ENCODE measurements around the gene TPST1.

The TPST1 gene

DNA sequence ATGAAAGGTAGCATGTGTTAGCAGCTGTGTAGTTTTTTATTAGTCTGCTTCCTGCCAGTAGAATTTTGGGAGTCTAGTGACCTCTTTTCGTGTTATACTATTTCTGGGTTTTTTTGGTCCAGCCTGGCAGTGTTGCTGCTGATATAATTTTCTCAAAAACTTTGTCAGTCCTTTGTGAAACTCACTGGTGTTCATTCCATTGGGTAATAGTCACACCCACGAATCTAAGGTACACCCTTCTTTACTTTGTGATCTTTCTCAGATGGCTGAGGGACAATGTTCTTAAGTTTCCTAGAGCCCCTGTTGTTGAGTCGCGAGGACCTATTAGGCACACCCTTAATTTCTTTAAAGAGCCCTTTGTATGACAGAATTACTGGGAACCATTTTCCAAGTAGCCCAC, 52.3 kb downstream of the TPST1 start:
- no peak overlapping the region for H3K27ac ChIP-seq
- TF ChIP-seq, protein P1, sequence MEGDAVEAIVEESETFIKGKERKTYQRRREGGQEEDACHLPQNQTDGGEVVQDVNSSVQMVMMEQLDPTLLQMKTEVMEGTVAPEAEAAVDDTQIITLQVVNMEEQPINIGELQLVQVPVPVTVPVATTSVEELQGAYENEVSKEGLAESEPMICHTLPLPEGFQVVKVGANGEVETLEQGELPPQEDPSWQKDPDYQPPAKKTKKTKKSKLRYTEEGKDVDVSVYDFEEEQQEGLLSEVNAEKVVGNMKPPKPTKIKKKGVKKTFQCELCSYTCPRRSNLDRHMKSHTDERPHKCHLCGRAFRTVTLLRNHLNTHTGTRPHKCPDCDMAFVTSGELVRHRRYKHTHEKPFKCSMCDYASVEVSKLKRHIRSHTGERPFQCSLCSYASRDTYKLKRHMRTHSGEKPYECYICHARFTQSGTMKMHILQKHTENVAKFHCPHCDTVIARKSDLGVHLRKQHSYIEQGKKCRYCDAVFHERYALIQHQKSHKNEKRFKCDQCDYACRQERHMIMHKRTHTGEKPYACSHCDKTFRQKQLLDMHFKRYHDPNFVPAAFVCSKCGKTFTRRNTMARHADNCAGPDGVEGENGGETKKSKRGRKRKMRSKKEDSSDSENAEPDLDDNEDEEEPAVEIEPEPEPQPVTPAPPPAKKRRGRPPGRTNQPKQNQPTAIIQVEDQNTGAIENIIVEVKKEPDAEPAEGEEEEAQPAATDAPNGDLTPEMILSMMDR (conservative IDR thresholded peaks at IDR 0.05) = no peak
- TF ChIP-seq ZFX (IDR thresholded peaks at IDR 0.05) = no peak

DNA sequence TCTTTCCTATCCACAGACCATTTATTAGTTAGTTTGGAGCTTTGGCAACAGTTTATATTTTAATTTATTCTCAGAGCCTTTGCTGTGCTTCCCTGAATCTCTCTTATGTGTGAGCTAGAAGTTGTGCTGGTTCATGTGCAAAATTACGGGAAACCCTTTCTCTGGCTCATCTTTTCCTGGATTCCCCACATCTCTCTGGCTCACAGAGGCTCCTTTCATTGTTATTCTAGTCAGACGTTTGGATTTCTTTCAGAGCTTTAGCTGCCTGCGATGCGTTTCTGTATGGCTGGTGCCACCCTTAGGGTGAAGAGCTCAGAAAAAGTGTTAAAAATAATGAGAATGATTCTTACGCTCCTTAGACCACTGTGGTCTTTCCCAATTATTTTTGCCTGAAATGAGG, 53.3 kb downstream of the TPST1 start:
- TF ChIP-seq, protein P1 (conservative IDR thresholded peaks at IDR 0.05) = no peak
- TF ChIP-seq ZFX (IDR thresholded peaks at IDR 0.05) = no peak
- no peak overlapping the region for H3K27ac ChIP-seq

DNA sequence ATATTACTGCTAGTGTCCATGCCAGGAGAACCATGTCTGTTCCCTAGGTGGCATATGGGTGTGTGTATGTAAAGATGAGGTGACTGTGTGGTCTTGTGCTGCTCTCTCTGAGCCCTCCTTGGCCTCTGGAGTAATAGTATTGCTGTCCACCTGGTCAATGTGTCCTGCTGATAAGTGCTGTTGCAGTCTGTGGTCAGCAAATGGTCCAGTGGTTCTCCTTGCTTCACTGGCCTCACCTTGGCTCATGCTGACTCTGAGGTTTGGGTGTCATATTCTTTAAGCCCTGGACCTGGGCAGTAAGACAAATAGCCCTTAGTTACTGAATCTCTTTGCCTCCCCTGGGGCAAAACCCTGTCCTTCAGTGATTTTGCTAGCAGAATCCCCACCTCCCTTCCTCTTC, 56.8 kb downstream of the TPST1 start:
- H3K27ac ChIP-seq = no peak overlapping the region
- TF ChIP-seq, protein P1 (conservative IDR thresholded peaks at IDR 0.05) = no peak
- TF ChIP-seq ZFX (IDR thresholded peaks at IDR 0.05) = no peak

- TF ChIP-seq, protein P1 (conservative IDR thresholded peaks at IDR 0.05) = no peak
- no peak for TF ChIP-seq ZFX (IDR thresholded peaks at IDR 0.05)
- no peak overlapping the region for H3K27ac ChIP-seq
Measured at GRCh38 chr7:66263936-66264335, 58.8 kb downstream of the TPST1 start.

DNA sequence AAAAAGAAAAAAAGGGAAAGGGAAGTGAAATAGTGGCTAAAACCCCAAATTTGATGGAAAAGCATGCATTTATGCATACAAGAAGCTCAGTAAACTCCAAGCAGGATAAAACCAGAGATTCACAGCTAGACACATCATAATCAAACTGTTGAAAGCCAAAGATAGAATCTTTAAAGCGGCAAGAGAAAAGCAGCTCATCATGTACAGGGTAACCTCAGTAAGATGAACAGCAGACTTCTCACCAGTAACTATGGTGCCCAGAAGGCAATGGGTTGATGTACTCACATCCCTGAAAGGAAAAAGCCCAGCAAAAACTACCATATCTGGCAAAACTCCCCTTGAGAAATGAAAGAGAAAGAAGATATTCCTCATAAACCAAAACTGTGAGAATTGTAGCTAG, 60.4 kb downstream of the TPST1 start:
- no peak overlapping the region for H3K27ac ChIP-seq
- TF ChIP-seq ZFX (IDR thresholded peaks at IDR 0.05) = no peak
- TF ChIP-seq, protein P1 (conservative IDR thresholded peaks at IDR 0.05) = no peak

DNA sequence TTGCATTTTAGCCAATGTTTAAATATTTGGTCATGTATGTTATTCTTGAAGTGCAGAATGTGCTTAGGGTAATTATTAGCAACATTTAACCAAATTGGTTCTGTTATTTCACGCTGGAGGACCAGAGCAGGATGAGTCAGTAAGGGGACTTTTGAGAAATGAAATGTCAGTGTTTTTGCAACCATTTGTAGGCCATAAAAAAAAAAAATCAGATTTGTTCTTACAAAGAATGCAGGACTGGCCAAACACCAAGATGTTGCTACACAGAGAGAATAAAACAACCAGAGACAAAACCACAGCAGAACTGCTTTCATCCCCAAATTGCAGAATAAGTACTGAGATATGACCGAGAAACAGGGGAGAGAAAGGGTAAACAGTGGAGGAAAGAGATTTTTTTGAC, 62.1 kb downstream of the TPST1 start:
- no peak overlapping the region for H3K27ac ChIP-seq
- TF ChIP-seq, protein P1 (conservative IDR thresholded peaks at IDR 0.05) = no peak
- TF ChIP-seq ZFX (IDR thresholded peaks at IDR 0.05) = no peak

- no peak overlapping the region for H3K27ac ChIP-seq
- TF ChIP-seq, protein P1 (conservative IDR thresholded peaks at IDR 0.05) = no peak
- no peak for TF ChIP-seq ZFX (IDR thresholded peaks at IDR 0.05)
Measured at GRCh38 chr7:66269978-66270377, 64.8 kb downstream of the TPST1 start.

Measured in C4-2B (cell line).